Adipose tissue (tissue), 3 donors: Measurements from ENCODE around the gene CLEC4F. TPM values are rescaled to one million over a fixed set of nuclear protein-coding genes. Genes with fewer than 3 reads are reported as not detected.
"Not testable (repeated sequence)": the region's sequence is repeated elsewhere in the genome, so short reads cannot be mapped to it uniquely, and the experiment has no call there.

Experiments
- H3K27ac ChIP-seq: one replicate; pipeline ENCODE4 v1.5.1; 2013; ENCODE audit warnings: low read depth, low read length
- WGBS, 3 donors: extraction: QIAGEN DNeasy Blood & Tissue Kit; methylation state at CpG; one replicate each; pipeline ENCODE4 v1.1.7; 2013; 5-methylcytosine and 5-hydroxymethylcytosine counted together
- polyA plus RNA-seq, 3 donors: library from polyadenylated mRNA; stranded (reverse); fragments of 200-250 nt; gene quantifications; one replicate each; pipeline ENCODE4 v1.2.3, GENCODE V29; 2013
- donor health status: healthy with polysubstance abuse.
- donor health status: Bipolar disorder and iron deficiency.
- donor health status: healthy.

CLEC4F gene
- polyA plus RNA-seq, 3 donors: 0.27 to 1.6 TPM; not detected in 1

- no peak overlapping the region for H3K27ac ChIP-seq
- WGBS, 3 donors: 59 to 70% (median 61%) methylated on average over 6 of the region's 6 CpGs
Measured at GRCh38 chr2:70828914-70829824, 8.8 kb upstream of the CLEC4F start.

GRCh38 chr2:70828115-70828514 lies 7.7 kb upstream of the CLEC4F start:
- 46 to 77% (median 77%) methylated on average over 5 of the region's 5 CpGs for WGBS, 3 donors
- H3K27ac ChIP-seq: no peak overlapping the region

- WGBS, 3 donors: 57 to 81% (median 63%) methylated on average over 5 of the region's 5 CpGs
Measured at GRCh38 chr2:70827388-70827787, 7.0 kb upstream of the CLEC4F start.

GRCh38 chr2:70826696-70827350 lies 6.4 kb upstream of the CLEC4F start:
- 44 to 85% (median 63%) methylated on average over 4 of the region's 4 CpGs for WGBS, 3 donors
- no peak overlapping the region for H3K27ac ChIP-seq

More at GRCh38 chr2:70827388-70827787, 7.0 kb upstream of the CLEC4F start:
- H3K27ac ChIP-seq: no peak overlapping the region

DNA sequence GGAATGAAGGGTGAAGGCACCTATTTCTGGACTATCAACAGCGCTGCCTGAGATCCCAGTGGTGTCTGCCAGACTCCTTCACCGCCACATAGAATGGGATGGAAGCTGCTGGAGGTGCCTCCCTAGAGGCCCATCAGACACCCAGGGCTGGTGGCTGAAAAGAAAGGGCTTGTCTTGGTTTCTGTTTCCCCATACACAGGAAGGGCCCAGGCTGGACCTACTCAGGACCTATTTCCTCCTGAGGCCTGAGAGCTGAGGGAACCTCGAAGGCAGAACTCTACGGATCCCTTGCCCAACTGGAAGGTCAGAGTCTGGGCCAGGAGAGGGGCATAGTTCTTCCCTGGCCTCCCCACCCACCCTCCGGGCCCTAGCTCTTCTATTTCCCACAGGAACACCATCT lies 2.9 kb upstream of the CLEC4F start:
- no peak overlapping the region for H3K27ac ChIP-seq
- WGBS, 3 donors: 76 to 90% (median 82%) methylated on average over 5 of the region's 5 CpGs

GRCh38 chr2:70822843-70823242 lies 2.4 kb upstream of the CLEC4F start:
- 71 to 94% (median 86%) methylated on average over 8 of the region's 8 CpGs for WGBS, 3 donors

DNA sequence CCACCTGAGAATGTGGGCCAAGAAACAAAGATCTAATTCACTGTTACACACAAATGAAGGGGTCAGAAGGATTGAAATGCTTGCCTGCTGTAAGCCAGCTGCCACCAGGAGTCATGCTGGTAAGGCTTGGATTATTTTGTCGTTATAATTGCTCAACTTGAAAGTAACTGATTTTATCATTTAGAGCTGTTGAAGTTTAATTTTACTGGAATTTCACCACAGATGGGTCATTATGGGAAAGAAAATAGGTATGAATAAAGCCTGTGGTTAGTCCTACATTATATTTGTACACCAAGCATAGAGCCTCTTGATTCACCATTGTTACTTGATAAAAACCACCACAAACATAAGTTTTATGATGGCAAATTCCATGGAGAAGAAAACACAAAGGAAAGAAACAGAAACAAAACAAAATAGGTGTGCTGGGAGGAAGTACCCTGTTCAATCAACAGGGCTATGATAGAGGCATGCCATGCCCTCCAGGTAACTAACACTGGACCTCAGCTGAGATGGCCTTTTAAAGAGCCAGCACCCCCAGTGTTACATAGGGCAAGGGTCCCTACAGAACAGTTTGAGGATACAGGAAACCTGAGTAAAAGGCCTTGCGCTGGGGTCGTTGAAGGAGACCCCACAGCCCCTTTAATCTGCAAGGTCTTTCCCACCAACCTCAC lies 3.0 kb downstream of the CLEC4F start:
- no peak overlapping the region for H3K27ac ChIP-seq
- 85 to 88% (median 85%) methylated on average over 3 of the region's 3 CpGs for WGBS, 3 donors

More at GRCh38 chr2:70822843-70823242, 2.4 kb upstream of the CLEC4F start:
- no peak overlapping the region for H3K27ac ChIP-seq

DNA sequence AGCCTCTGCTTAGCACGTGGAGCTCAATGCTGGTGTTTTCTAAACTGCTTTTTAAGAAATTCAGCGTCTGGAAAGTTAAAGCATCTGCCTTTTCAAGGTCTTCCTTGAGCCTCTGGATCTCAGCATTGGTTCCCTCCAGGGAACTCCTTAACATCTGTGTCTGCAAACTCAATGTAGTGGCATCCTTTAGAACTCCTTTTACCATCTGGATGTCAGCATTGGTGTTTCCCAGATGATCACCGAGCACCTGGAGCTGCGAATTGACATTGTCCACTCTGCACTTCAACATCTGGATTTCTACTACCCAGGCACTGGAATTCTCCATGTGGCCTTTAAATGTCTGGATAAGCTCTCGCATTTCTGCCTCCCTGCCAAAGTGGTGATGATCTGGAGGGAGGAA lies 3.7 kb downstream of the CLEC4F start:
- 67 to 75% (median 75%) methylated on average over 5 of the region's 5 CpGs for WGBS, 3 donors
- no peak overlapping the region for H3K27ac ChIP-seq

DNA sequence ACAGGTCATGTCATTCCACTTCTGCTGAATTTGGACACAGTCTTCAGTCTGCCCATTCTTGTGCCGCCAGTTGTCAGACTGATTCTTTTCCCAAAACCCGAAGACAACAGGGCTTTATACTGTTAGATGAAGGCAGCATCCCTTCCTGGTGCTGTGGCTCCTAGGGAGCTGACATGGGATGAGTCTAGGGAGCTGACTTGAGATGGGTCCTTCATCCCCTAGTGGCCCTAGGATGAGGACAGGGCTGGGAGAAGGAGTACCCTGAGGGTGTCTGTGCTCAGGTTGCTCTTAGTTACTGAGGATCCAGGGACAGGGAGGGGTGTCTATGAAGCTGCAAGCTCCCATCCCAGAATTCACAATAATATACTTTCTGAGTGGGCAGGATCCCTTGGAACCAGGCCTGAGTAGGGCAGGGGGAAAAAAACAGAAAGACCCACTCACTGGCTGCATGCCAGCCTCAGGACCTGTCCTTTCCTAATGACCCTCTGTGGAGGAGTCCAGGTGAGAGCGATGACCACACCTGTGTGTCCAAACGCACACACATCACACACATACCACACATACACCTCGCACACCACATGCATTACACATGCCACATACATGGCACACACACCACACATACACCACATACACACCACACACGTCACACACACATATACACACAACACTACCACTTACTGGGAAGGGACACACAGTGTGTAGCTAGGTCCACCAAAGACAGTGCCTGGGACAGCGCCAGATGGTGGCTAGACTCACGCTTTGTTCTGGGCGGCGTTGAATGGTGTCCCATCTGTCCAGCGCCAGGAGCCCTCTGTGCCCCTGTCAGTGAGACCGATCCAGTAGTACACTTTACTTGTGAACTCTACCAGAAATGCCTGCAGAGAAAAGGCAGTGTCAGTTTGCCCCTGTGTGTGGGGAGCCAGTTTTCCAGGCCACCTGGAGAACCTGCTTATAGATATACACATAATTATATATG lies 11.1 kb downstream of the CLEC4F start:
- H3K27ac ChIP-seq: no peak overlapping the region
- WGBS, 3 donors: 86 to 92% (median 92%) methylated on average over 12 of the region's 12 CpGs

- WGBS, 3 donors: 92 to 95% (median 94%) methylated on average over 4 of the region's 4 CpGs
- no peak overlapping the region for H3K27ac ChIP-seq
Measured at GRCh38 chr2:70807828-70808118, 12.6 kb downstream of the CLEC4F start.

DNA sequence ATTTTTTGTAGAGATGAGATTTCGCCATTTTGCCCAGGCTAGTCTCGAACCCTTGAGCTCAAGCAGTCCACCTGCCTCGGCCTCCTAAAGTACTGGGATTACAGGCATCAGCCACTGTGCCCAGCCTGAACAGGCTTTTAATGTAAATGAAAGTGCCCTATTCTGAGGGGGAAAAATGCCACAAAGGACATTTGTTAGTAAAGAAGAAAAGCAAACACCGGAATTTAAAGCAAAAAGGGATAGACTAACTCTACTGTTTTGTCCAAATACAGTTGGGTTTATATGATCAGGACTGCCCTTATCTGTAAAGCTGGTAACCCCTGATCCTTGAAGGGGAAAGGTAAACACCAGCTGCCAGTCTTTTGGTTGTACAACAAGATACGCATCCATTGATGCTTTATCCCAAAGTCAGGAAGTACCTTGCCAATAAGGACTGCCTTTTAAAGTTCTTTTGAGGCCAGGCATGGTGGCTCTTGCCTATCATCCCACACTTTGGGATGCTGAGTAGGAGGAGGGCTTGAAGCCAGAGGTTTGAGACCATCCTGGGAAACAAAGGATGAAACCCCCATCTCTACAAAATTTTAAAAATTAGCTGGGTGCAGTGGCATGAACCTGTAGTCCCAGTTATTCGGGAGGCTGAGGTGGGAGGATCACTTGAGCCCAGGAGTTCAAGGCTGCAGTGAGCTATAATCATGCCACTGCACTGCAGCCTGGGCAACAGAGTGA lies 13.1 kb downstream of the CLEC4F start:
- no peak overlapping the region for H3K27ac ChIP-seq
- WGBS, 3 donors: 77 to 92% (median 87%) methylated on average over 6 of the region's 6 CpGs

- H3K27ac ChIP-seq: no peak overlapping the region
- WGBS, 3 donors: 62 to 76% (median 68%) methylated on average over 6 of the region's 6 CpGs
Measured at GRCh38 chr2:70806620-70807019, 13.8 kb downstream of the CLEC4F start.

GRCh38 chr2:70806013-70806412 lies 14.4 kb downstream of the CLEC4F start:
- H3K27ac ChIP-seq: no peak overlapping the region
- WGBS, 3 donors: 64 to 72% (median 72%) methylated on average over 5 of the region's 5 CpGs

DNA sequence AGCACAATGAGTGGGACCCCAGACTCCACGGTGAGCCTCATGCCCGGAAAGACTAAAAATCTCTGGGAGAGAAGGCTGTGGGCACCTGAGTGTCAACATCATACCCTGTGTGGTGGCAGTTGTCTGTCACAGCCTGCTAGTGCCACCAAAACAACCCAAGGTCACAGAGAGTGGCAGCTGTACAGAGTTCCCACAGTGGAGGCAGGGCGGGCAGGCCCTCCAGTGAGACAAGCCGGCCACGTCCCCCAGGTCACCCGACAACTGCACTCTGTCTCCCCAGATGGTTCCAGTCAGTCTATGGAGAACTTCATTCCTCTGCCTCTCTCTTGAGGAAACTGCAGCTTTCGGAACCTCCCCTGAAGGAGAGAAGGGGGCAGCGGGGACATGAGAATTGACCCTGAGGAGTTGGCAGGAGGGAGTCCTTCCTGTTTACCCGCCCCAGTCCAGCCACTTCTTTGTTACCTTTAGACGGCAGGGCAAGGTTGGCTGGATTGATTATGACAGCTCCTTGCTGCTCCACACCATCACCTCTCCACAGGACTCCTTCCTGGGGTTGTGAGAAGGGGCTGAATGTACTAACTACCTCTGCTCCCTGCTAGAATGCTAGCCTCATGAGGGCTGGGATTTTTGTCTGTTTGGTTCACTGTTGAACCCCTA lies 18.7 kb downstream of the CLEC4F start:
- no peak overlapping the region for H3K27ac ChIP-seq
- whole genome bisulfite sequencing, 3 donors: 45 to 79% (median 75%) methylated on average over 10 of the region's 10 CpGs

- no peak overlapping the region for H3K27ac ChIP-seq
- WGBS, 3 donors: 88 to 93% (median 91%) methylated on average over 2 of the region's 2 CpGs
Measured at GRCh38 chr2:70799706-70800105, 20.7 kb downstream of the CLEC4F start.

- 78 to 90% (median 82%) methylated on average over 3 of the region's 3 CpGs for WGBS, 3 donors
- H3K27ac ChIP-seq: not testable (repeated sequence)
Measured at GRCh38 chr2:70797996-70798395, 22.4 kb downstream of the CLEC4F start.

GRCh38 chr2:70797506-70797905 lies 22.9 kb downstream of the CLEC4F start:
- 51 to 64% (median 55%) methylated on average over 2 of the region's 2 CpGs for WGBS, 3 donors
- H3K27ac ChIP-seq: no peak overlapping the region
